Activated CD8-positive, alpha-beta memory T cell treated with anti-CD3 and anti-CD28 coated beads, Interleukin-2, amount 50 U/mL, for 1 hour (primary cell): ENCODE data around the gene APLP1.
"Not testable (repeated sequence)": the region's sequence is repeated elsewhere in the genome, so short reads cannot be mapped to it uniquely, and the experiment has no call there.

Source experiments
- DNase-seq: peaks from one replicate; pipeline ENCODE4 v3.0.0-alpha.2; 2020; ENCODE audit errors: extremely low read depth

APLP1 gene

GRCh38 chr19:35882114-35882832, 13.9 kb downstream of the APLP1 start:
- no peak for DNase-seq

DNA sequence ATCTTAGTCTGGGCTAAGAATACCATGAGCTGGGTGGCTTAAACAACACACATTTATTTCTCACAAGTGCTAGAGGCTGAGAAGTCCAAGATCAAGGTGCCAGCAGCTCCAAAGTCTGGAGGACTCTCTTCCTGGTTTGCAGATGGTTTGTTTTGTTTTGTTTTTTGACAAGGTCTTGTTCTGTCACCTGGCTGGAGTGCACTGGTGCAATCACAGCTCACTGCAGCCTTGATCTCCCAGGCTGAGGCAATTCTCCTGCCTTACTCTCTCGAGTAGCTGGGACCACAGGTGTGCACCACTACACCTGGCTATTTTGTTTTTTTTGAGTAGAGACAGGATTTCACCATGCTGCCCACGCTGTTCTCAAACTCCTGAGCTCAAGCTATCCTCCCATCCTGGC, 15.5 kb downstream of the APLP1 start:
- no peak for DNase-seq

DNA sequence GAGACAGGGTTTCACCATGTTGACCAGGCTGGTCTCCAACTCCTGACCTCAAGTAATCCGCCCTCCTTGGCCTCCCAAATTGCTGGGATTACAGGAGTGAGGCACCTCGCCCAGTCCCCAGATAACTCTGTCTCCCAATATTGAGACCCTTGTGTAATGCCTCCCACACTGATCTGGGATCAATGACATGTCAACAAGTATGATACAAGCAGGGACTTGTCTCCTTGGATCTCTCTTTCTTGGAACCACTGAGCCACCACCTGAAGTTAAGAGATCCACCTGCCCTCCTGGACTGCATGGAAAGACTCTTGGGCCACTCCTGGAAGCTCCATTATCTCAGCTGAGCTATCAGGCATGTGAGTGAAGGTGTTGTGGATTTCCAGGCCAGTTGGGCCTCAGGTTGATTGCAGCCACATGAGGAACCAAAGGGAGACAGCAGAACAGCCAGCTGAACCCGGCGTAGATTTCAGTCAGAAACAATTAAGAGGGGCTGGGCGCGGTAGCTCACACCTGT, 16.9 kb downstream of the APLP1 start:
- no peak for DNase-seq

- no peak for DNase-seq
These were observed 17.5 kb downstream of the APLP1 start for GRCh38 chr19:35885904-35886303.

DNA sequence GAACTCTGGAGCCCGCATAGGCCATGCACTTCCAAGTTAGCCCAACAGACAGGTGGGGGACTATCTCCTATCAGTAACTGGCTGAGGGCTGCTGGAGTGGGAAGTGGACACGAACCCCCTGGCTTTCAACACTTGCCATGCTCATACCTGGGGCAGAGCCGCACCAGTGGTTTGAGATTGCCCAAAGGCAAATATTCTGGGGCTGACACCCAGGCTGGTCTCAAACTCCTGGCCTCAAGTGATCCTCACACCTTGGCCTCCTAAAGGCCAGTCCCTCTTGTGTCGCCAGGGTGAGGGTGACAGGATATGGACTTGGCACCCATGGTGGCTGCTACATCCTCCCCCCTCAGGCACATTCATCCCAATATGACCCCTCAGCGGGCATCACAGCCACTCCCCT, 18.8 kb downstream of the APLP1 start:
- DNase-seq: no peak

DNA sequence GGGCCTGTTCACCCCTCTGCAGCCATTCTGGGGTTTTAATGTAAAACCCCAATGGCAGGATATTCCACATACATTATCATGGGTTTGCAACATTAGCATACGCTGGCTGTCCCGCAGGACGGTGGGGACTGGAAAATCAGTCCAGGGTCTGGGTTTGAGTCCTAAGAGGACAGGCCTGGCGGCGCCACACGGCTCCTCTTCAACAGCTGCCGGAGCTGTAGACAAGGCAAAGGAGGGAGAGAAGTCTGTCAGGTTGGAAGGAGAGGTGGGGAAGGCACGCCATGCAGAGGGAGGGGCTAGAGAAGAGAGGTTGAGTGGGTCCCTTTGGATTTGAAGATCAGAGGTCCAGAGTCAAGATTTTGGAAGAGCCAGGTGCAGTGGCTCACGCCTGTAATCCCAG, 20.0 kb downstream of the APLP1 start:
- DNase-seq: no peak

- DNase-seq: no peak
These were observed 21.2 kb downstream of the APLP1 start for GRCh38 chr19:35889370-35890112.

DNA sequence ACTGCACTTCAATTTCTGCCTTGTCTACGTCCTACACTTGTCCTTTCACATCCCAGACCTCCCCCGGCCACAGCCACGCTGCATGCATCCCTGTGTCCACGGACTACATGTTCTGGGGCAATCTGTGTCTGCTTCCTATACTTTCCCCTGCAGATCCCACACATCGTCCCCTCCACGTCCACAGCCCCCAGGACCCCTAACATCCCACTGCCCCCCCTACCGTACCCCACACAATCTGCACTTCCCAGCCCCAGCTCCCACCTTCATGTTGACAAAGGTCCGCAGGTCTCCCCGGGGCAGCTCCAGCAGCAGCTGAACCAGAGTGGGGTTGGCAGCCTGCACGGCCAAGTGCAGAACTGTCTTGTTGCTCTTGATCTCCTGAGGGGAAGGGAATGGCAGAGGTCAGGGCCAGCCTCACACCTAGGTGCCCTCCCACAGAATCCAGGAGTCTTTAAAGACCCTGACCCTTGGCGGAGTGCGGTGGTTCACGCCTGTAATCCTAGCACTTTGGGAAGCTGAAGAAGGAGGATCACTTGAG, 21.8 kb downstream of the APLP1 start:
- no peak for DNase-seq

- DNase-seq: not testable (repeated sequence)
These were observed 23.4 kb downstream of the APLP1 start for GRCh38 chr19:35891819-35892218.

GRCh38 chr19:35894342-35894741, 26.0 kb downstream of the APLP1 start:
- no peak for DNase-seq

DNA sequence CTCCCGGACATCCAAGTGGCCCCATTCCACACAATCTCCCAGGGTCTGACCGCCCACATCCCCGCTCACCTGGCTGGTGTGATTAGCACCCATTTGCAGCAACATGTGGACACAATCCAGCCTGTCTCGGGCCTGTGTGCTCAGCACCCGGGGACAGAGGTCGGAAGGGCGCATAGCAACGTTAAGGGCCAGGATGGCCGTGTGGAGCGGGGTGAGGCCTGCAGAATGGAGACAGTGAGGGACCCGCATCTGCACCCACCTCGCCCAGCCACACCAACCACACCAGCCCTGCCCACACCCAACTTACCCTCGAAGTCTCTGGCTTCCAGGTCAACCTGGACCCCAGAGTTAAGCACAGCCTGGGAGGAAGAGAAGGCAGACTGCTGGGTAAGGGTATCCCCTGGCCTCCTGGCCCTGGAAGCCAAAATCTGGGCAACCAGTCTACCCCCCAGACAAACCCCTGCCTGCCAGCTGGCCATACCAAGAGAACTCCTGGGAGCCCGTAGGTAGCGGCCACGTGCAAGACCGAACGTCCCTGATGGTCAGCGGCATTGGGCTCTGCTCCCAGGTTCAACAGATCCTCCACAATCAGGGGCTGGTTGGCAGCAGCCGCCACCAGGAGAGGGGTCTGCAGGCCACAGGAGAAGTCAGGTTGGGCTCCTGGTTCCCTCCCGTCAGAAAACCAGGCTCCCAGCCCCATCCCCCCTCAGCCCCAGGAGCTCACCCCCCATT, 27.7 kb downstream of the APLP1 start:
- DNase-seq: no peak

- DNase-seq: no peak
These were observed 28.3 kb downstream of the APLP1 start for GRCh38 chr19:35896643-35897040.

DNA sequence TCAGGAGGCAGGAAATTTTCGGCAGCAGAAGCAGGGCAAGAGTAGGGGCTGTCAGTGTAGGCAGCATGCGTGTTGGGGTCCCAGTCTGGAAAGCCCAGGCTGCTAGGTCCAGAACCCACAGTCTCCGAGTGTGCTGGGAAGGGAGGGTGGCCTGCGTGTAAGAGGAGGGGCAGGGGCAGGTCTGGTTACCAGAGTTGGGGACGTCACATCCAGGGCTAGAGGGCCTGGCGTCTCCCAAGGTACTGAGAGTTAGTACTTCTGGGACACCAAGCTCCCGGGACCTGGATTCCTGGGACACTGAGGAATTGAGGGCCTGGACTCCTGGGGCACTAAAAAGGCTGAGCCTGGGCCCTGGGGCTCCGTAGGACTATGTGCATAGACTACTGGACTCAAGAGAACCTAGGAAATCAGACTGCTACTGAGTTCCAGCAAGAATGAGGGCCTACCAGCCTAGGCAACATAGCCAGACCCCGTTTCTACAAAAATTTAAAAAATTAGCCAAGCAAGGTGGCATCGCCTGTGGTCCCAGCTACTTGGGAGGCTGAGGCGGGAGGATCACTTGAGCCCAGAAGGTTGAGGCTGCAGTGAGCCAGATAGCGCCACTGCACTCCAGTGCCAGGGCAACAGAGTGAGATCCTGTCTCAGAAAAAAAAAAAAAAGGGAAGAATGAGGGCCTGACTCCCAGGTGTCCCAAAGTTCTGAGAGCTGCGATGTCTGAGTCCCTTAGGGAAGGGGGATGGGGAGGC, 29.5 kb downstream of the APLP1 start:
- no peak for DNase-seq

GRCh38 chr19:35898499-35898809, 30.1 kb downstream of the APLP1 start:
- no peak for DNase-seq

GRCh38 chr19:35899547-35900214, 31.3 kb downstream of the APLP1 start:
- peak; percentile 59 for DNase-seq

DNA sequence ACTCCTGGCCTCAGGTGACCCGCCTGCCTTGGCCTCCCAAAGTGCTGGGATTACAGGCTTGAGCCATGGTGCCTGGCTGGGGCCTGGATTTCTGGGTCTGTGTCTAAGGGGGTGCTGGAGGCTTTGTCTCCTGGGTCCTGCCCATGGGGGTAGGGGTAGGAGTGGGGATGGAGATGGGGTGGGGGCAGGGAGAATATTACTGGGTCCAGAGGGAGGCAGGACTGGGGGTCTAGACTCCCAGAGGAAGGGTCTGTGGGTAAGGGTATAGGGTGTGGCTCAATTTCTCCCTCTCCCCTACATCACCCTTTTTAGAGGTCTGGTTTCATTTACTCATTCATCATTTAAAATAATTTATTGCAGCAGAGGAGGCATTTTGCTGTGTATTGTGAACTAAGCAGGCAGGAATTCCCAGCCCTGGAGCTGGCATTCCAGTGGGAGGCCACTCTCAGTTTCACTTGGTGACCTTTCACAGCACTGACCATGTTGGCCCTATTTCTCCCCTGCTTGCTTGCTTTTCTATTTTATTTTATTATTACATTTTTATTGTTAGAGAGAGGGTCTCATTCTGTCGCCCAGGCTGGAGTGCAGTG, 32.8 kb downstream of the APLP1 start:
- DNase-seq: no peak

GRCh38 chr19:35901854-35902661, 33.7 kb downstream of the APLP1 start, which contains the start of gene HCST:
Gene HCST, plus strand, starts transcription at chr19:35902529. Its CDS starts 65 bp downstream, at chr19:35902594.
- no peak for DNase-seq

DNA sequence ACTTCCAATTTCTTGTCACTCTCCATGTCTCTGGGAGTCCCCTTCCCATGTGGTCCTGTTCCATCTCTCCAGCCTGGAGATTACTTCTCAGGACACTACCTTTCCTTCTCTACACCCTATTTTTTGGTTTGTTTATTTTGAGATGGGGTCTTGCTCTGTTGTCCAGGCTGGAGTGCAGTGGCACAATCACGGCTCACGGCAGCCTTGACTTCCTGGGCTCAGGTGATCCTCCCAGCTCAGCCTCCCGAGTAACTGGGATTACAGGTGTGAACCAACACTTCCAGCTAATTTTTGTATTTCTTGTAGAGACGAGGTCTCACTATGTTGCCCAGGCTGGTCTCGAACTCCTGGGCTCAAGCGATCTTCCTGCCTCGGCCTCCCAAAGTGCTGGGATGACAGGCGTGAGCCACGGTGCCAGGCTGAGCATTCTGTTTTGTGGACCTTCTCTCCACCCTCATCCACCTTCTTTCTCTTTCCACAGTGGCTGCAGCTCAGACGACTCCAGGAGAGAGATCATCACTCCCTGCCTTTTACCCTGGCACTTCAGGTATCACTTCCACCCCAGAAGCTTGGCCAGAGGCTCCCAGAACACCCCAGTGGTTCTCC, 34.6 kb downstream of the APLP1 start:
- DNase-seq: no peak

- DNase-seq: peak; percentile 80
These were observed 35.3 kb downstream of the APLP1 start for GRCh38 chr19:35903550-35904179.
